KMS-11 (cell line): ENCODE results near the gene PTBP1.

Source experiments
- H2AFZ ChIP-seq: fragments of 200-600 bp; sonication (generic); 2 replicates; pipeline ENCODE4 v1.6.1; 2016; ENCODE audit warnings: antibody characterized with exemption, mixed run types, low read depth
- H3K27ac ChIP-seq: fragments of 200-600 bp; sonication (generic); 2 replicates; pipeline ENCODE4 v1.6.1; 2016; ENCODE audit warnings: mild to moderate bottlenecking, mixed run types
- H3K27me3 ChIP-seq: fragments of 200-600 bp; sonication (generic); 2 replicates; pipeline ENCODE4 v1.6.1; 2017; ENCODE audit warnings: mild to moderate bottlenecking, low read depth, mixed run types, moderate library complexity; ENCODE audit not compliant: insufficient read depth
- H3K36me3 ChIP-seq: fragments of 200-600 bp; sonication (generic); 2 replicates; pipeline ENCODE4 v1.6.1; 2017; ENCODE audit warnings: mild to moderate bottlenecking, mixed run types; ENCODE audit not compliant: insufficient read depth
- H3K4me1 ChIP-seq: fragments of 200-600 bp; sonication (generic); 2 replicates; pipeline ENCODE4 v1.6.1; 2016; ENCODE audit warnings: mild to moderate bottlenecking, low read depth, mixed run types; ENCODE audit not compliant: poor library complexity, severe bottlenecking
- H3K4me2 ChIP-seq: fragments of 200-600 bp; sonication (generic); 2 replicates; pipeline ENCODE4 v1.7.0; 2016; ENCODE audit warnings: mild to moderate bottlenecking, mixed run types
- H3K4me3 ChIP-seq: fragments of 200-600 bp; sonication (generic); IDR thresholded peaks from 2 replicates; pipeline ENCODE4 v1.6.1; 2017; ENCODE audit warnings: low read depth, low read length, mixed read lengths; ENCODE audit not compliant: insufficient read depth
- H3K79me2 ChIP-seq: fragments of 200-600 bp; sonication (generic); 2 replicates; pipeline ENCODE4 v1.6.1; 2016; ENCODE audit warnings: low read depth, mixed run types; ENCODE audit not compliant: insufficient read depth
- H3K9ac ChIP-seq: fragments of 200-600 bp; sonication (generic); 2 replicates; pipeline ENCODE4 v1.6.1; 2016; ENCODE audit warnings: mild to moderate bottlenecking, mixed run types
- H4K20me1 ChIP-seq: fragments of 200-600 bp; sonication (generic); 2 replicates; pipeline ENCODE4 v1.6.1; 2016; ENCODE audit warnings: mild to moderate bottlenecking, mixed run types; ENCODE audit not compliant: insufficient read depth
- TF ChIP-seq, protein P1 (sequence below): fragments of 200-600 bp; sonication (generic); conservative IDR thresholded peaks from 2 replicates; pipeline ENCODE4 v1.6.1; 2017; ENCODE audit warnings: low read depth, mild to moderate bottlenecking, antibody characterized with exemption, low read length, moderate library complexity, mixed read lengths

The PTBP1 gene

DNA sequence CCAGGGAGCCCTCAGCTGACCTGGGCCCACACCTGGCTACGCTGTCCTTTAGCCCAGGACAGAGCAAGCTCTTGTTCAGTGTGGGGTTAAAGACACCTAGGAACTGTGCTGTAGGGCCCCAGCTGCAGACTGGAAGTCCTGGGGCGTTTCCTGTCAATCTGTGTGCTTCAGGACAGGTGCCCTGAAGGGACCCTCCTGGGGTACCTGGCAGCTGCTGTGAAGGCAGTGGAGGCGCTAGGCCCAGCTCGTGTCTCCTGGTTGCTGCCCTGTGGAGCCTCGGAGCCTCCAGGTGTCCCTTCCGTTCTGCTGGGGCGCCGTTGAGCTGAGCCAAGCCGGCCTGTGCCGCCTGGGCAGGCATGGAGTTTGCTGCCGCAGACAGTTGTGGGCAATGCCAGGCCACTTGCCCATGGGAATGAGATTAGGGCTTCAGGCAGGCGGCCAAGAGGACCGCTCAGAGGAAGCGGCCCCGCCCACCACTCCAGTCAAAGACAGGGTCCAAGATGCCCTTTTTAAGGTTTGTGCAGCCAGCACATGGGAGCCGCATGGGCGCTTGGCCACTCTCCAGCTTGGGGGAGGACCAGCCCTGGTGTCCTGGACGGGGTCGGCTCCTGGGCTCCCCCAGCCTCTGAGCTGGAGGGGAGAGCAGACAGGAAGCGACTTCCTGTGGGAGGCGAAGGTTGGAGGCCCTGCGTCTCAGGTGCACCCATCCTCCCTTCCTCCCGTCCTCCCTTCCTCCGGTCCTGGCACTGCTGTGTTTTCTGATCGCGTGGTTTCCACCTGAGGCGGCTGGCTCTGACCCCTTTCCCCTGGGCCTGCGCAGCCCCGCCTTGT lies 4.0 kb downstream of the PTBP1 start:
- peaks cover 18% of the 10 kb centered on the region for H3K4me1 ChIP-seq
- no peak overlapping the region for H3K4me2 ChIP-seq
- H3K9ac ChIP-seq: no peak overlapping the region
- no peak overlapping the region for H3K27ac ChIP-seq
- H3K79me2 ChIP-seq: peaks cover 84% of the 10 kb centered on the region
- H3K36me3 ChIP-seq: peaks cover 37% of the 10 kb centered on the region; the same call in 1 of the 2 replicates
- no peak overlapping the region for H2AFZ ChIP-seq
- H3K4me3 ChIP-seq: no peak overlapping the region
- H3K27me3 ChIP-seq: no peaks in the 10 kb centered on the region
- peaks cover 43% of the 10 kb centered on the region for H4K20me1 ChIP-seq
- TF ChIP-seq, protein P1, sequence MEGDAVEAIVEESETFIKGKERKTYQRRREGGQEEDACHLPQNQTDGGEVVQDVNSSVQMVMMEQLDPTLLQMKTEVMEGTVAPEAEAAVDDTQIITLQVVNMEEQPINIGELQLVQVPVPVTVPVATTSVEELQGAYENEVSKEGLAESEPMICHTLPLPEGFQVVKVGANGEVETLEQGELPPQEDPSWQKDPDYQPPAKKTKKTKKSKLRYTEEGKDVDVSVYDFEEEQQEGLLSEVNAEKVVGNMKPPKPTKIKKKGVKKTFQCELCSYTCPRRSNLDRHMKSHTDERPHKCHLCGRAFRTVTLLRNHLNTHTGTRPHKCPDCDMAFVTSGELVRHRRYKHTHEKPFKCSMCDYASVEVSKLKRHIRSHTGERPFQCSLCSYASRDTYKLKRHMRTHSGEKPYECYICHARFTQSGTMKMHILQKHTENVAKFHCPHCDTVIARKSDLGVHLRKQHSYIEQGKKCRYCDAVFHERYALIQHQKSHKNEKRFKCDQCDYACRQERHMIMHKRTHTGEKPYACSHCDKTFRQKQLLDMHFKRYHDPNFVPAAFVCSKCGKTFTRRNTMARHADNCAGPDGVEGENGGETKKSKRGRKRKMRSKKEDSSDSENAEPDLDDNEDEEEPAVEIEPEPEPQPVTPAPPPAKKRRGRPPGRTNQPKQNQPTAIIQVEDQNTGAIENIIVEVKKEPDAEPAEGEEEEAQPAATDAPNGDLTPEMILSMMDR: no peak

DNA sequence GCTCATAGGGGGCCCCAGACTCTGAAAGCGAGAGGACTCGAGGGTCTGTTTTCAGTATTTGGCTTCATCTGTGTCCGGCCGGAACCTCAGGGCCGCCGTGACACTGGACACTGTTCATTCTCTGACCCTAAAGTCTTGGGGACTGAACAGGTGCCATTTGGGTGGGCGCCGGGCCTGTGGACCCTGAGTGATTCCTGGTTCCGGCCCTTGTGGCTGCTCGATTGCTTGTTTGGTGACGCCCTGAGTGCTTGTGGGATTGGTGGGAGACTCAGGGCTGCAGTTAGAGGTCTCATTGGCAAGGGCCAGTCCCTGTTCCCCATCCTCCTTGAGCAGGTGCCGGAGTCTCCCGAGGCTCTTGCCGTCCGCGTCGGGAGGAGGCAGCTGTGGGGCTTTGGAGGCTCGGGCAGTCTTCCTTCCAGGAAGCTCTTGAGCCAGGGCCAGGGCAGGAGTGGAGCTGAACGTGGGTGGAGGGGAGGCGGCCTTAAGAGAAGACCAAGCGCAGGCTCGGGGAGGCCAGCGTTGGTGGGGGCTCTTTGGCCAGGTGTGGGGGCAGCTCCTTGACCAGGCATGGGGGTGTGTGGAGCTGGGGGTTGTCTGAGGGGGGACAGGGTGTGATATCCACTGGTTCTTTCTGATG lies 4.7 kb downstream of the PTBP1 start:
- H3K36me3 ChIP-seq: peaks cover 37% of the 10 kb centered on the region; the same call in 1 of the 2 replicates
- H3K27ac ChIP-seq: no peak overlapping the region
- peaks cover 18% of the 10 kb centered on the region for H3K4me1 ChIP-seq
- H2AFZ ChIP-seq: no peak overlapping the region
- peaks cover 91% of the 10 kb centered on the region for H3K79me2 ChIP-seq
- TF ChIP-seq, protein P1: no peak
- no peak overlapping the region for H3K4me3 ChIP-seq
- H3K9ac ChIP-seq: no peak overlapping the region
- H3K4me2 ChIP-seq: no peak overlapping the region
- H4K20me1 ChIP-seq: peaks cover 48% of the 10 kb centered on the region
- no peaks in the 10 kb centered on the region for H3K27me3 ChIP-seq

DNA sequence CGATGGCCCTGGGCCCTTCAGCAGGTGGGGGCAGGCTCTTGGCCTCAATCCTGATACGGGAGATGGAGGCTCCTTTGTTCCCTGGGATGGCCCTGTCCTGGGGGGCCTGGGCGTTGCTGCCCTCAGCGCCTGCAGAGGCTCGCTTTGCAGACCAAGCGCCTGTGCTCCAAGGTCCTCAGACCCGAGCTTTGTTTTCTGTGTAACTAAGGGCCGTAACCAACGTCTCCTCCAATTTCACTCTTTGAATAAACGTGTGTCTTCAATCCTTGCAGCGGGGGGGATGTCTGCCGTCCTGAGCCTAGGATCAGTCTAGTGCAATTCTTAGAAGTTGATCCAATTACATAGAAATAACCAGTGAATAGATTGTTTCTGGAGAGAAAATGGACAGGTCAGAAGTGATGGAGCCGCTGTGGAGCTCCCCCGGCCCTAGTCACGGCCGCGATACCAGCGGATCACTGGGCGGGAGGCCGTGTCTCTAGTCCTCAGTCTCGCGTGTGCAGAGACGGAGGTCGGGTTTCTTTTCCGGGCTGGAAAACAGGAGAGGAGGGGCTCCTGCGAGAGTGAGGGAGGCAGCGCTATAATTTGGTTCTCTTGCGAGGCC lies 5.3 kb downstream of the PTBP1 start:
- Histone ChIP-seq H3K4me2 (no peak overlapping the region), H3K9ac (no peak overlapping the region), H3K27ac (no peak overlapping the region), H3K27me3 (no peaks in the 10 kb centered on the region), H2AFZ (no peak overlapping the region), H3K36me3 (peaks cover 39% of the 10 kb centered on the region; the same call in 1 of the 2 replicates), H3K79me2 (peaks cover 97% of the 10 kb centered on the region), H3K4me1 (peaks cover 18% of the 10 kb centered on the region), H4K20me1 (peaks cover 50% of the 10 kb centered on the region), H3K4me3 (no peak overlapping the region)
- TF ChIP-seq, protein P1: no peak

DNA sequence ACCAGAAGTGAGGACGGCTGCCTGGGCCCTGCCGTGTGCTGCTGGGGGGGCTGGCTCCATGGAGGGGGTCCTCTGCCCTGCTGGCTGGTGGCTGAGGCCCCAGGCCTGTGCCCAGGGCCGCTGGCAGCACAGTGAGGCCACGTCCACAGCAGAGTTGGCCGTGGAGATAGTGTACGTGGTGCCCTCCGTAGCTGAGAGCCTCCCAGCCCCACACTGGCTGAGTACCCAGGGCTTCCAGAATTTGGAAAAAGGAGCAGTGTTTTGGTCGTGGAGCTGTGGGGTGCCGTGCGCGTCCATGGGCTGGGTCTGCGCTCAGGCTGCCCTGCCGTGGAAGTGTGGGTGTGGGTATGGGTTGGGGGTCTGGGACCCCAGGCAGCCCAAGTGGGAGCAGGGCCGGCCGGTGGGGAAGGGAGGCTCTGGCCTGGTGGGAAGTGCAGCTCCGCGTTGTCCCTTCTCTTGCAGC lies 5.9 kb downstream of the PTBP1 start:
- H3K4me2 ChIP-seq: no peak overlapping the region
- H4K20me1 ChIP-seq: peaks cover 53% of the 10 kb centered on the region
- H3K4me3 ChIP-seq: no peak overlapping the region
- H3K4me1 ChIP-seq: peaks cover 18% of the 10 kb centered on the region
- H2AFZ ChIP-seq: no peak overlapping the region
- H3K27ac ChIP-seq: no peak overlapping the region
- no peaks in the 10 kb centered on the region for H3K27me3 ChIP-seq
- TF ChIP-seq, protein P1: no peak
- no peak overlapping the region for H3K9ac ChIP-seq
- H3K79me2 ChIP-seq: peaks cover 99% of the 10 kb centered on the region
- H3K36me3 ChIP-seq: peaks cover 44% of the 10 kb centered on the region; the same call in 1 of the 2 replicates
